K562 (cell line): Measurements from ENCODE around the gene PLPP7. TPM values are rescaled to one million over a fixed set of nuclear protein-coding genes. Genes with fewer than 3 reads are reported as not detected.

Experiments used
- E2F3 ChIP-seq: fragments of 250-450 bp; sonication (Bioruptor Pico); IDR thresholded peaks from 2 replicates; pipeline ENCODE4 v1.4.0; 2020; ENCODE audit warnings: mild to moderate bottlenecking
- ESRRA ChIP-seq: fragments of 450-650 bp; IDR thresholded peaks from 2 replicates; pipeline ENCODE4 v1.6.1; 2014; ENCODE audit warnings: low read depth, mild to moderate bottlenecking, moderate library complexity, borderline replicate concordance
- ETV5 ChIP-seq: sonication (generic); formaldehyde crosslinking; IDR thresholded peaks from 2 replicates; pipeline ENCODE4 v1.4.0; 2020; ENCODE audit warnings: low read depth, mild to moderate bottlenecking, missing genetic modification reagents
- HMG20A ChIP-seq: fragments of 450-650 bp; formaldehyde crosslinking; conservative IDR thresholded peaks from 2 replicates; pipeline ENCODE4 v1.4.0; 2020; ENCODE audit warnings: mild to moderate bottlenecking, mixed read lengths
- HNRNPH1 ChIP-seq: fragments of 200-400 bp; formaldehyde crosslinking; optimal IDR thresholded peaks from 2 replicates; pipeline ENCODE3; 2017; ENCODE audit warnings: low read depth, mild to moderate bottlenecking, low read length, moderate library complexity
- JUNB ChIP-seq: fragments of 450-650 bp; formaldehyde crosslinking; conservative IDR thresholded peaks from 2 replicates; pipeline ENCODE4 v1.4.0; 2020; ENCODE audit warnings: mild to moderate bottlenecking
- KLF13 ChIP-seq: fragments of 450-650 bp; IDR thresholded peaks from 2 replicates; pipeline ENCODE4 v1.6.1; 2016; ENCODE audit warnings: missing genetic modification characterization, low read depth, mild to moderate bottlenecking, missing compliant biosample characterization, moderate library complexity, borderline replicate concordance
- NFRKB ChIP-seq: fragments of 450-650 bp; IDR thresholded peaks from 2 replicates; pipeline ENCODE4 v1.6.1; 2016; ENCODE audit warnings: low read depth
- TOE1 ChIP-seq, 2 experiments: fragments of 450-650 bp in 1 of 2; sonication (generic) in 1 of 2; formaldehyde crosslinking in 1 of 2; IDR thresholded peaks; 2 replicates each; pipeline versions ENCODE4 v1.7.1 to v1.8.0; 2016 to 2022; ENCODE audit warnings: borderline replicate concordance in 2 of 2, mild to moderate bottlenecking in 2 of 2, antibody characterized with exemption in 1 of 2, inconsistent platforms in 1 of 2, low read depth in 1 of 2, missing genetic modification reagents in 1 of 2, moderate library complexity in 1 of 2
- ZBTB7A ChIP-seq: IDR thresholded peaks from 2 replicates; pipeline ENCODE4 v1.6.1; 2011; ENCODE audit warnings: low read depth, mild to moderate bottlenecking, low read length, moderate library complexity, borderline replicate concordance; ENCODE audit not compliant: control insufficient read depth
- ZKSCAN8 ChIP-seq: fragments of 200-800 bp; sonication (Bioruptor generic); IDR thresholded peaks from 2 replicates; pipeline ENCODE4 v1.6.1; 2016; ENCODE audit warnings: missing genetic modification characterization, missing compliant biosample characterization
- polyA plus RNA-seq, 8 experiments: library from polyadenylated mRNA; depleted of rRNA in 4 of 8; stranded (reverse) in 5 of 8; unstranded in 3 of 8; fragments of >200 nt; fragmentation: Nextera tagmentation in 2 of 8; fragmentation: Illumina TruSeq in 1 of 8; extraction: Ambion mirVana in 2 of 8; extraction: Trizol in 1 of 8; gene quantifications; 2 replicates each; pipeline versions ENCODE4 v1.2.1 to v1.2.3, GENCODE V29; 2011 to 2014; ENCODE audit warnings: inconsistent platforms in 1 of 8, missing spikeins in 1 of 8
- total RNA-seq, 7 experiments: library from RNA; depleted of rRNA in 6 of 7; stranded (reverse); fragments of >200 nt in 6 of 7; fragmentation: Illumina TruSeq in 2 of 7; extraction: Trizol in 2 of 7; gene quantifications; 2 replicates each; pipeline versions ENCODE4 v1.2.1 to v1.2.3, GENCODE V29; 2011 to 2021; ENCODE audit warnings: low replicate concordance in 1 of 7
- TF ChIP-seq, protein P1 (sequence below), 2 experiments: fragments of 450-650 bp in 1 of 2; sonication (generic) in 1 of 2; formaldehyde crosslinking; conservative IDR thresholded peaks; 2 replicates each; pipeline versions ENCODE4 v1.4.0 to v1.8.1; 2020 to 2022; ENCODE audit warnings: mild to moderate bottlenecking in 1 of 2, missing genetic modification reagents in 1 of 2
- TF ChIP-seq, protein P2 (sequence below), 2 experiments: fragments of 450-650 bp; formaldehyde crosslinking in 1 of 2; IDR thresholded peaks; 2 replicates each; pipeline versions ENCODE4 v1.4.0 to v1.6.1; 2014 to 2020; ENCODE audit warnings: mild to moderate bottlenecking in 2 of 2, borderline replicate concordance in 1 of 2, low read depth in 1 of 2

Gene PLPP7
- total and polyA plus RNA-seq, 9 of the 15 experiments (the other 6 are each of a cell fraction or from before 2014, with no cell fraction given), result 0.09 to 0.93 (median 0.18) TPM; not detected in 4

DNA sequence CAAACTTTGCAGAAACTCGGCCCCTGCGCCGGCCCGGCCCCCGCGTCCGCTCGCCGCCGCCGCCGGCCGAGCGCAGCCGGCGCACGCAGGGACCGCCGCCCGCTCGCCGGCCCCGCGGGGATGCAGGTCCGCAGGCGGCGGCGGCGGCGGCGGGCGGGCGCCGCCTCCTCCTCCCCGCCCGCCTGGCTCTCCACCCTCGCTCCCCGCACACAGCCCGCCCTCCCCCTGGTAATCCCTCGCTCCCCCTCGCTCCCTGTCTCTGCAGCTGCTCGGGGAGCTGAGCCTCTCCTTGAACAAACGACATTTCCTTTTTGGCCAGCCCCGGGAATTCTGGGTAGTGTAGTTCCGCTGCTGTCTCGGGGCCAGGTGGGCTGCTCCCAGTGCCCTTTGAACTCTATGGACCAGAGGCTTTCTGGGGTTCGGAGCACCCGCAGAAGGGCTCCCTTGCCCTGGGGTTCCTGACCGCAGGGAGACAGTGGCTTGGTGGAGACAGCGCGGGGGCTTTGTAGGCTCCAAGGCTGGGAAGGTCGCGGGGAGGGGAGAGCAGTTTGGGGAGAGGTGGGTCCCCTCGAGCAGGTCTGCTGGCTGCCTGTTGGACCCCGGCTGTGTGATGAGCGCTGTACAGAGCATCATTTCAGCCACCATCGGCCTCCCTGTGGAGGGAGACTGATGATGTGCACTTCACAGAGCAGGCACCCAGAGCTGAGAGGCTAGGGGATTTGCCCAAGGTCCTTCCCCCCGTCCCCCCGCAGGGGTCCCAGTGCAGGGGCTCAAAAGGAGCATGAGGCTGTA lies 11.4 kb upstream of the PLPP7 start (continued):
- TF ChIP-seq, protein P1, sequence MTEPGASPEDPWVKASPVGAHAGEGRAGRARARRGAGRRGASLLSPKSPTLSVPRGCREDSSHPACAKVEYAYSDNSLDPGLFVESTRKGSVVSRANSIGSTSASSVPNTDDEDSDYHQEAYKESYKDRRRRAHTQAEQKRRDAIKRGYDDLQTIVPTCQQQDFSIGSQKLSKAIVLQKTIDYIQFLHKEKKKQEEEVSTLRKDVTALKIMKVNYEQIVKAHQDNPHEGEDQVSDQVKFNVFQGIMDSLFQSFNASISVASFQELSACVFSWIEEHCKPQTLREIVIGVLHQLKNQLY (CRISPR knock-in tag; conservative IDR thresholded peaks at IDR 0.05), result peak in 1 of 2 experiments; percentile 68; a peak in 2 of 4 replicates
- TF ChIP-seq HNRNPH1, result no peak
- no peak for TF ChIP-seq JUNB (CRISPR knock-in tag)
- TF ChIP-seq, protein P2, sequence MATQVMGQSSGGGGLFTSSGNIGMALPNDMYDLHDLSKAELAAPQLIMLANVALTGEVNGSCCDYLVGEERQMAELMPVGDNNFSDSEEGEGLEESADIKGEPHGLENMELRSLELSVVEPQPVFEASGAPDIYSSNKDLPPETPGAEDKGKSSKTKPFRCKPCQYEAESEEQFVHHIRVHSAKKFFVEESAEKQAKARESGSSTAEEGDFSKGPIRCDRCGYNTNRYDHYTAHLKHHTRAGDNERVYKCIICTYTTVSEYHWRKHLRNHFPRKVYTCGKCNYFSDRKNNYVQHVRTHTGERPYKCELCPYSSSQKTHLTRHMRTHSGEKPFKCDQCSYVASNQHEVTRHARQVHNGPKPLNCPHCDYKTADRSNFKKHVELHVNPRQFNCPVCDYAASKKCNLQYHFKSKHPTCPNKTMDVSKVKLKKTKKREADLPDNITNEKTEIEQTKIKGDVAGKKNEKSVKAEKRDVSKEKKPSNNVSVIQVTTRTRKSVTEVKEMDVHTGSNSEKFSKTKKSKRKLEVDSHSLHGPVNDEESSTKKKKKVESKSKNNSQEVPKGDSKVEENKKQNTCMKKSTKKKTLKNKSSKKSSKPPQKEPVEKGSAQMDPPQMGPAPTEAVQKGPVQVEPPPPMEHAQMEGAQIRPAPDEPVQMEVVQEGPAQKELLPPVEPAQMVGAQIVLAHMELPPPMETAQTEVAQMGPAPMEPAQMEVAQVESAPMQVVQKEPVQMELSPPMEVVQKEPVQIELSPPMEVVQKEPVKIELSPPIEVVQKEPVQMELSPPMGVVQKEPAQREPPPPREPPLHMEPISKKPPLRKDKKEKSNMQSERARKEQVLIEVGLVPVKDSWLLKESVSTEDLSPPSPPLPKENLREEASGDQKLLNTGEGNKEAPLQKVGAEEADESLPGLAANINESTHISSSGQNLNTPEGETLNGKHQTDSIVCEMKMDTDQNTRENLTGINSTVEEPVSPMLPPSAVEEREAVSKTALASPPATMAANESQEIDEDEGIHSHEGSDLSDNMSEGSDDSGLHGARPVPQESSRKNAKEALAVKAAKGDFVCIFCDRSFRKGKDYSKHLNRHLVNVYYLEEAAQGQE (IDR thresholded peaks at IDR 0.05; ENCODE audit: borderline replicate concordance), result no peak
- TF ChIP-seq, protein P2 (CRISPR knock-in tag; IDR thresholded peaks at IDR 0.05; ENCODE audit: low read depth), result no peak
- TF ChIP-seq TOE1 (IDR thresholded peaks at IDR 0.05; ENCODE audit: borderline replicate concordance), result no peak
- TF ChIP-seq TOE1 (CRISPR knock-in tag; IDR thresholded peaks at IDR 0.05; ENCODE audit: borderline replicate concordance, low read depth), result no peak
- no peak for TF ChIP-seq ZKSCAN8 (CRISPR knock-in tag)
- TF ChIP-seq KLF13 (tag), result no peak
- TF ChIP-seq E2F3 (CRISPR knock-in tag), result no peak
- no peak for TF ChIP-seq ZBTB7A
- no peak for TF ChIP-seq ESRRA
- no peak for TF ChIP-seq ETV5 (CRISPR knock-in tag)
- TF ChIP-seq NFRKB, result no peak
- TF ChIP-seq HMG20A (CRISPR knock-in tag), result no peak
